ENCODE results near the gene SPTBN1.

Gene SPTBN1

GRCh38 chr2:54669677-54670484 is 213.8 kb downstream of the SPTBN1 start:
- DNase-seq (ENCODE audit: low read depth): peak; percentile 87
- TF ChIP-seq, protein P1, sequence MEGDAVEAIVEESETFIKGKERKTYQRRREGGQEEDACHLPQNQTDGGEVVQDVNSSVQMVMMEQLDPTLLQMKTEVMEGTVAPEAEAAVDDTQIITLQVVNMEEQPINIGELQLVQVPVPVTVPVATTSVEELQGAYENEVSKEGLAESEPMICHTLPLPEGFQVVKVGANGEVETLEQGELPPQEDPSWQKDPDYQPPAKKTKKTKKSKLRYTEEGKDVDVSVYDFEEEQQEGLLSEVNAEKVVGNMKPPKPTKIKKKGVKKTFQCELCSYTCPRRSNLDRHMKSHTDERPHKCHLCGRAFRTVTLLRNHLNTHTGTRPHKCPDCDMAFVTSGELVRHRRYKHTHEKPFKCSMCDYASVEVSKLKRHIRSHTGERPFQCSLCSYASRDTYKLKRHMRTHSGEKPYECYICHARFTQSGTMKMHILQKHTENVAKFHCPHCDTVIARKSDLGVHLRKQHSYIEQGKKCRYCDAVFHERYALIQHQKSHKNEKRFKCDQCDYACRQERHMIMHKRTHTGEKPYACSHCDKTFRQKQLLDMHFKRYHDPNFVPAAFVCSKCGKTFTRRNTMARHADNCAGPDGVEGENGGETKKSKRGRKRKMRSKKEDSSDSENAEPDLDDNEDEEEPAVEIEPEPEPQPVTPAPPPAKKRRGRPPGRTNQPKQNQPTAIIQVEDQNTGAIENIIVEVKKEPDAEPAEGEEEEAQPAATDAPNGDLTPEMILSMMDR (conservative IDR thresholded peaks at IDR 0.05; ENCODE audit: low read length): no peak
- no peak overlapping the region for H3K4me3 ChIP-seq (ENCODE audit: low read length)

DNA sequence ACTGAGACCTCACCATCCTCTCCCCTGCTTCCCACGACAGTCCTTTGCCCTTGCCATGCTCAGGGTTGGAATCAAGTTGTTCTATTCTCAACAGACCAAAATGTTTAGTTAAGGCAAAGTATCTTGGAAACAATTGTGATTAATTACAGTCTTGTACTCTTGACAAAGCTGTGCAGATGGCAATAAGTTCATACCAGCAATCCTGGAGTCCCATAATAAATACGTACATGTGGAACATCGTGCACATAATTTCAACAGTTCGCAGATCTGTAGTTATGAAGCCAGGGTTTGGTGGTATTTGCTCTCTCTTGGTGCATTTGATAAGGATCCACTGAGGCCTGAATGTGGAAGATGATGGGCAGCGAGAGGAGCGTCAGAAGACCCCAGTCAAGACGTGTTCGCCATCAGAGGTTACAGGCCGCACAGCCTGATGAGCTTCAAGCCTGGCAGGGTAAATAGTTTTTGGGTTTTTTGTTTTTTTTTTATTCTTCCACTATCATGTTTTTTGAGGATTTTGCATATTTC is 214.4 kb downstream of the SPTBN1 start:
- TF ChIP-seq, protein P1 (conservative IDR thresholded peaks at IDR 0.05; ENCODE audit: low read length): no peak
- no peak overlapping the region for H3K4me3 ChIP-seq (ENCODE audit: low read length)
- no peak for DNase-seq (ENCODE audit: low read depth)

DNA sequence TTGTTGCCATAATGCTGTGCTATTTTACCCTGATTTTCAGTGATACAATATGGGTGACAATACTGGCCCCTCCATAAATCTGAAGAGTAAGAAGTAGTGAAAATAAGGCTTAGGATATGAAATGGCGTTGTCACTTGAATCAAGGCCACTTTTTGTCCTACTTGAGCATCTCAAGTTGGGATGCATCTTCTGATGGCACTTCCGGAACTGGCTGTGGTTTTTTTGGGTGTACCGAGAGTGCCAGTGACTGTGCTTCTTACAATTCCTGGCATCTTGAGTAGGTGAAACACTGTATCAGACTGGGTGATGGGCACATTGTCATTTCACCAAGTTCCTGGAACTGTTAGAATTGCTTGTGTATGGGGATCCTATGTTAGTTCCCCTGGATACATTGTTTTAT is 214.9 kb downstream of the SPTBN1 start:
- H3K4me3 ChIP-seq (ENCODE audit: low read length): no peak overlapping the region
- DNase-seq (ENCODE audit: low read depth): no peak
- TF ChIP-seq, protein P1 (conservative IDR thresholded peaks at IDR 0.05; ENCODE audit: low read length): no peak

GRCh38 chr2:54671875-54672589 is 215.9 kb downstream of the SPTBN1 start:
- no peak overlapping the region for H3K4me3 ChIP-seq (ENCODE audit: low read length)
- peak; percentile 55 for DNase-seq (ENCODE audit: low read depth)
- TF ChIP-seq, protein P1 (conservative IDR thresholded peaks at IDR 0.05; ENCODE audit: low read length): no peak

DNA sequence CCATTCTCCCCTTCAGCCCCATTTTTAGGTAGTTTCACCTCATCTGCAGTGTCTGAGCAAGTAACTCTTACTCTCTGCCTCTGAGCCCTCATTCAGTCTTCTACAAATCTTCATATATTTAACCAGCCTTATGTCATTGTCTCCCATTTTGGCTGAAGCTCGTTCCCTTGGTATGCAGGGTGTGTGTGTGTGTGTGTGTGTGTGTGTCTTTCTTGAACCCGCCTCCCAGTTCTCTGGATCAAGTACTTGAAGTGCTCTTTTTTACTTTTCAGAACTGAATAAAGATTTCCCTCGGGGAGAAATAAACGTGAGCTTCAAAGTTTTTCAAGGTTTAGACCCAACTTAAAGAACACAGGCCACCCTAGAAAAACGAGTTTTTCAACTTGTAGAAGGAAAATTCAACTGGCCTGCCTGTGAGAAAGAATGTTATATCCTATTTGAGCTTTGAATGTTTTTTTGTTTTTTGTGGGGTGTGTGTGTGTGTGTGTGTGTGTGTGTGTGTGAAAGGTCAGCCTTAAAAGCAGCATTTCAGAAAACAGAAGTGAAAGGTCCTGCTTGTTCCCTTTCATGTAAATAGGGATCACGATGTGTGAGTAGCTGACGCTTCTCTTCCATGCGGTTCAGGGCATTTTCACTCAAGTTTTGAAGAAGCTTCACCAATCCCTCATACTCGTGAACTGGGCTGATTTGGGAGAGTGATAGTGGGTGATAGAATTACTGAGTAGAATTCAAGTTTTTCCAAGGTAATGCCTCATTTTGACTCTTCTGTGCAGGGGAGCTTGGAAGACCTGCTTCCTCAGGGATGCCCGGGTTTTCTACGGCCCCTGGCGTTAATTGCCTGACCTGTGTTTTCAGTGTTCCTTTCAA is 216.7 kb downstream of the SPTBN1 start:
- H3K4me3 ChIP-seq (ENCODE audit: low read length): no peak overlapping the region
- peak; percentile 32 for DNase-seq (ENCODE audit: low read depth)
- TF ChIP-seq, protein P1 (conservative IDR thresholded peaks at IDR 0.05; ENCODE audit: low read length): no peak

- H3K4me3 ChIP-seq (ENCODE audit: low read length): no peak overlapping the region
- DNase-seq (ENCODE audit: low read depth): peak; percentile 70
These were observed 217.4 kb downstream of the SPTBN1 start for GRCh38 chr2:54673501-54673998.

More at GRCh38 chr2:54673501-54673998, 217.4 kb downstream of the SPTBN1 start:
- TF ChIP-seq, protein P1 (conservative IDR thresholded peaks at IDR 0.05; ENCODE audit: low read length): no peak
